Measurements from ENCODE around the gene TGFB2.

TGFB2 gene

GRCh38 chr1:218332416-218332815, 12.7 kb upstream of the TGFB2 start:
- no peak for DNase-seq (ENCODE audit: low spot score)

GRCh38 chr1:218336328-218336727, 8.8 kb upstream of the TGFB2 start:
- no peak for DNase-seq (ENCODE audit: low spot score)

- peak; percentile 64 for DNase-seq (ENCODE audit: low spot score)
Measured at GRCh38 chr1:218339267-218339831, 5.8 kb upstream of the TGFB2 start.

- no peak for DNase-seq (ENCODE audit: low spot score)
Measured at GRCh38 chr1:218341325-218341724, 3.8 kb upstream of the TGFB2 start.

GRCh38 chr1:218342091-218342490, 3.0 kb upstream of the TGFB2 start:
- no peak for DNase-seq (ENCODE audit: low spot score)

GRCh38 chr1:218345673-218346390, 696 bp downstream of the TGFB2 start:
- peak; percentile 70 for DNase-seq (ENCODE audit: low spot score)

- DNase-seq (ENCODE audit: low spot score) = peak; percentile 30
Measured at GRCh38 chr1:218346391-218347204, 1.5 kb downstream of the TGFB2 start.

- DNase-seq (ENCODE audit: low spot score) = peak; percentile 24
Measured at GRCh38 chr1:218347336-218347722, 2.2 kb downstream of the TGFB2 start.

GRCh38 chr1:218347723-218348627, 2.8 kb downstream of the TGFB2 start:
- DNase-seq (ENCODE audit: low spot score) = no peak

GRCh38 chr1:218348628-218349071, 3.5 kb downstream of the TGFB2 start:
- DNase-seq (ENCODE audit: low spot score) = no peak

GRCh38 chr1:218349348-218350034, 4.4 kb downstream of the TGFB2 start:
- no peak for DNase-seq (ENCODE audit: low spot score)

GRCh38 chr1:218350035-218350525, 4.9 kb downstream of the TGFB2 start:
- no peak for DNase-seq (ENCODE audit: low spot score)

GRCh38 chr1:218350801-218351266, 5.7 kb downstream of the TGFB2 start:
- no peak for DNase-seq (ENCODE audit: low spot score)

GRCh38 chr1:218351391-218352074, 6.4 kb downstream of the TGFB2 start:
- DNase-seq (ENCODE audit: low spot score) = peak; percentile 25

- DNase-seq (ENCODE audit: low spot score) = no peak
Measured at GRCh38 chr1:218352075-218352438, 6.9 kb downstream of the TGFB2 start.

GRCh38 chr1:218353656-218354055, 8.5 kb downstream of the TGFB2 start:
- no peak for DNase-seq (ENCODE audit: low spot score)

- DNase-seq (ENCODE audit: low spot score) = no peak
Measured at GRCh38 chr1:218355278-218355677, 10.1 kb downstream of the TGFB2 start.

GRCh38 chr1:218357211-218357892, 12.2 kb downstream of the TGFB2 start:
- DNase-seq (ENCODE audit: low spot score) = no peak

- no peak for DNase-seq (ENCODE audit: low spot score)
Measured at GRCh38 chr1:218357893-218358232, 12.7 kb downstream of the TGFB2 start.
